ENCODE data around the gene RNF26. TPM values are rescaled to one million over a fixed set of nuclear protein-coding genes. Genes with fewer than 3 reads are reported as not detected.

The RNF26 gene
- total and polyA plus RNA-seq, 4 donors, result 6.3 to 19.1 (median 11.1) TPM

DNA sequence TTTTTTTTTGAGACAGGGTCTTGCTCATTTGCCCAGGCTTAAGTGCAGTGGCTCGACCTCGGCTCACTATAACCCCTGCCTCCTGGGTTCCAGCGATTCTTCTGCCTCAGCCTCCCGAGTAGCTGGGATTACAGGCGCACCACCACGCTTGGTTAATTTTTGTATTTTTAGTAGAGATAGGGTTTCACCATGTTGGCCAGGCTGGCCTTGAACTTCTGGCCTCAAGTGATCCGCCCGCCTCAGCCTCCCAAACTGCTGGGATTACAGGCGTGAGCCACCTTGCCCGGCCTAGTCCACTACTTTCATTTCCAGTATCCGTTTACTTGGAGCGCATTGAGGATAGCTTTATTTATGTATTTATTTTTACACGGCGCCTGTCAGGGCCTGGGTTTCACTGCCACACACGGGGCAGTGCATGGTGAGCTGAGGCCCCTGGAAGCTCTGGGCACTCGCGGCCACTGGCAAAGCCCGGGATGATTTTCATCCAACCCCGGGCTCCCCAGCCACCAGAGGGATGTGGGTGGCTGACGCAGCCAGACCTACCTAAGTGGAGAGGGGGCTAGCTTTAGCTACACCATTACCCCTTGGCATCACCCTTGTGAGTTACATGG, 11.3 kb upstream of the RNF26 start (continued):
- TF ChIP-seq, protein P1, sequence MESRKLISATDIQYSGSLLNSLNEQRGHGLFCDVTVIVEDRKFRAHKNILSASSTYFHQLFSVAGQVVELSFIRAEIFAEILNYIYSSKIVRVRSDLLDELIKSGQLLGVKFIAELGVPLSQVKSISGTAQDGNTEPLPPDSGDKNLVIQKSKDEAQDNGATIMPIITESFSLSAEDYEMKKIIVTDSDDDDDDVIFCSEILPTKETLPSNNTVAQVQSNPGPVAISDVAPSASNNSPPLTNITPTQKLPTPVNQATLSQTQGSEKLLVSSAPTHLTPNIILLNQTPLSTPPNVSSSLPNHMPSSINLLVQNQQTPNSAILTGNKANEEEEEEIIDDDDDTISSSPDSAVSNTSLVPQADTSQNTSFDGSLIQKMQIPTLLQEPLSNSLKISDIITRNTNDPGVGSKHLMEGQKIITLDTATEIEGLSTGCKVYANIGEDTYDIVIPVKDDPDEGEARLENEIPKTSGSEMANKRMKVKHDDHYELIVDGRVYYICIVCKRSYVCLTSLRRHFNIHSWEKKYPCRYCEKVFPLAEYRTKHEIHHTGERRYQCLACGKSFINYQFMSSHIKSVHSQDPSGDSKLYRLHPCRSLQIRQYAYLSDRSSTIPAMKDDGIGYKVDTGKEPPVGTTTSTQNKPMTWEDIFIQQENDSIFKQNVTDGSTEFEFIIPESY (IDR thresholded peaks at IDR 0.05), result no peak

DNA sequence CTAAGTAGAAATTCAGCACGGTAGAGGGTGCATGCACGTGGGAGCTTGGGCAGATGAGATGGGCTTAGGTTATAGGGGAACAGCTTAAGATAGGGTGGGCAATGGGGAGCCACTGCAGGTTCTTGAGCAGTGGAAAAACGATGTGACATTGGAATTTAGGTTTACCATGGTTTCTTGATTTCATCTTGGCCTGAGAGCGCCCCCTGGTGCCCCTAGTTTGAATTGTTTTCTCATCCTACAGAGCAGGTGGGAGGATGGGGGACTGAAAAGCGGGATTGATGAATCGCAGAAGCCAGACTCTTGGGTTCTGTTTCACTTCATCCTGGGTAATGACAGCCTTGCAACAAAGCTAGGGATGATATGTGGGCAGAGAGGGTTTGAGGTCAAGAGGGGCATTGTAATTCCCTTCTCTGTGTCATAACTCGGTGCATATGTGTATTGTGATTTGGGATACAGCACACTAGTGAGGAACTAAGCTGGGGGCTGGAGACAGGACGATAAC, 10.7 kb upstream of the RNF26 start:
- no peaks in the 10 kb centered on the region for H3K36me3 ChIP-seq (ENCODE audit: control insufficient read depth in 4 of 4, insufficient read depth in 3 of 4, low read depth in 1 of 4, low read length in 3 of 4)
- WGBS, result 21% methylated on average over 8 of the region's 8 CpGs
- H3K27me3 ChIP-seq (ENCODE audit: control insufficient read depth in 4 of 4, insufficient read depth in 4 of 4, low read length in 3 of 4), result peaks cover 0 to 4% (median 0%) of the 10 kb centered on the region in 4 donors
- H3K9me3 ChIP-seq (ENCODE audit: control insufficient read depth in 4 of 4, low read length in 3 of 4), result no peaks in the 10 kb centered on the region
- no peak overlapping the region for H3K27ac ChIP-seq (ENCODE audit: low read depth in 1 of 2, low read length in 2 of 2)
- H3K9ac ChIP-seq (ENCODE audit: low read depth in 1 of 2, low read length in 2 of 2), result no peak overlapping the region
- H3K4me1 ChIP-seq (ENCODE audit: control insufficient read depth in 4 of 4, insufficient read depth in 4 of 4, low read length in 3 of 4), result peaks cover 4 to 21% (median 12%) of the 10 kb centered on the region in 4 donors
- TF ChIP-seq FOXA1 (IDR thresholded peaks at IDR 0.05) (no peak), RXRA (IDR thresholded peaks at IDR 0.05) (no peak), RAD21 (IDR thresholded peaks at IDR 0.05) (peak; percentile 76 to 87), TAF1 (conservative IDR thresholded peaks at IDR 0.05) (no peak), EGR1 (IDR thresholded peaks at IDR 0.05; ENCODE audit: low read depth in 2 of 2) (no peak), SP1 (IDR thresholded peaks at IDR 0.05) (no peak), HNF4G (IDR thresholded peaks at IDR 0.05) (no peak), HNF4A (conservative IDR thresholded peaks at IDR 0.05) (no peak), YY1 (IDR thresholded peaks at IDR 0.05) (no peak), GABPA (IDR thresholded peaks at IDR 0.05 in 1 of 2, conservative IDR thresholded peaks at IDR 0.05 in 1 of 2) (no peak), NR2F2 (IDR thresholded peaks at IDR 0.05) (no peak)
- TF ChIP-seq, protein P1 (IDR thresholded peaks at IDR 0.05), result no peak
- TF ChIP-seq, protein P2, sequence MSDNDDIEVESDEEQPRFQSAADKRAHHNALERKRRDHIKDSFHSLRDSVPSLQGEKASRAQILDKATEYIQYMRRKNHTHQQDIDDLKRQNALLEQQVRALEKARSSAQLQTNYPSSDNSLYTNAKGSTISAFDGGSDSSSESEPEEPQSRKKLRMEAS (IDR thresholded peaks at IDR 0.05), result no peak
- TF ChIP-seq, protein P3, sequence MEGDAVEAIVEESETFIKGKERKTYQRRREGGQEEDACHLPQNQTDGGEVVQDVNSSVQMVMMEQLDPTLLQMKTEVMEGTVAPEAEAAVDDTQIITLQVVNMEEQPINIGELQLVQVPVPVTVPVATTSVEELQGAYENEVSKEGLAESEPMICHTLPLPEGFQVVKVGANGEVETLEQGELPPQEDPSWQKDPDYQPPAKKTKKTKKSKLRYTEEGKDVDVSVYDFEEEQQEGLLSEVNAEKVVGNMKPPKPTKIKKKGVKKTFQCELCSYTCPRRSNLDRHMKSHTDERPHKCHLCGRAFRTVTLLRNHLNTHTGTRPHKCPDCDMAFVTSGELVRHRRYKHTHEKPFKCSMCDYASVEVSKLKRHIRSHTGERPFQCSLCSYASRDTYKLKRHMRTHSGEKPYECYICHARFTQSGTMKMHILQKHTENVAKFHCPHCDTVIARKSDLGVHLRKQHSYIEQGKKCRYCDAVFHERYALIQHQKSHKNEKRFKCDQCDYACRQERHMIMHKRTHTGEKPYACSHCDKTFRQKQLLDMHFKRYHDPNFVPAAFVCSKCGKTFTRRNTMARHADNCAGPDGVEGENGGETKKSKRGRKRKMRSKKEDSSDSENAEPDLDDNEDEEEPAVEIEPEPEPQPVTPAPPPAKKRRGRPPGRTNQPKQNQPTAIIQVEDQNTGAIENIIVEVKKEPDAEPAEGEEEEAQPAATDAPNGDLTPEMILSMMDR (IDR thresholded peaks at IDR 0.05; ENCODE audit: low read depth, low read length, missing input control), result peak; percentile 72
- peak; percentile 84 for DNase-seq (ENCODE audit: low spot score)
- H3K4me3 ChIP-seq (ENCODE audit: low read depth in 1 of 3, low read length in 3 of 3), result no peak overlapping the region

DNA sequence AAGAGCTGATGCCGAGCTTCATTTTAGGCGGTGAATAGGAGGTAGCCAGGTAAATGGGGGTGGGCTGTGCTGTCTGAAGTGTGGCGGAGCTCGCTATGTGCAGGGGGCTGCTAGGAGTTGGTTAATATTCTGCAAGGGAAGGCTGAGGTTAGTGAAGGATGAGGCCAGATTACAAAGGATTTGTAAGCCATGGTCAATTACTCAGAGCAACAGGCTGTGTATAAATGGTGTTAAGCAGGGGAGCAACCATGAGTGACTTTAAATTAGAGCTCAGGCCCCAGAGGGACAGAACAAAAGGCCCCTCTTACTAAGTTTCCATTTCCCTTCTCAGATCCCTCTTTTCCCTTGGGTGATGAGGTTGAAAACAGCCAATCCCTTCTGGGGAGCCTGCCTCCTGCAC, 10.1 kb upstream of the RNF26 start:
- no peak overlapping the region for H3K27ac ChIP-seq (ENCODE audit: low read depth in 1 of 2, low read length in 2 of 2)
- no peak overlapping the region for H3K4me3 ChIP-seq (ENCODE audit: low read depth in 1 of 3, low read length in 3 of 3)
- DNase-seq (ENCODE audit: low spot score), result no peak
- no peaks in the 10 kb centered on the region for H3K36me3 ChIP-seq (ENCODE audit: control insufficient read depth in 4 of 4, insufficient read depth in 3 of 4, low read depth in 1 of 4, low read length in 3 of 4)
- H3K4me1 ChIP-seq (ENCODE audit: control insufficient read depth in 4 of 4, insufficient read depth in 4 of 4, low read length in 3 of 4), result peaks cover 4 to 17% (median 12%) of the 10 kb centered on the region in 4 donors
- 62% methylated on average over 4 of the region's 4 CpGs for WGBS
- TF ChIP-seq, protein P2 (IDR thresholded peaks at IDR 0.05), result no peak
- TF ChIP-seq JUND (IDR thresholded peaks at IDR 0.05) (no peak), RAD21 (IDR thresholded peaks at IDR 0.05) (no peak)
- no peaks in the 10 kb centered on the region for H3K9me3 ChIP-seq (ENCODE audit: control insufficient read depth in 4 of 4, low read length in 3 of 4)
- peaks cover 0 to 3% (median 0%) of the 10 kb centered on the region in 4 donors for H3K27me3 ChIP-seq (ENCODE audit: control insufficient read depth in 4 of 4, insufficient read depth in 4 of 4, low read length in 3 of 4)
- no peak overlapping the region for H3K9ac ChIP-seq (ENCODE audit: low read depth in 1 of 2, low read length in 2 of 2)

All from liver (tissue), 9 donors.